HEK293T (cell line): ENCODE measurements around the gene SCGB3A2.

Experiments used
- ARNT ChIP-seq: fragments of 450-650 bp; IDR thresholded peaks from 2 replicates; pipeline ENCODE4 v1.6.1; 2017; ENCODE audit warnings: mild to moderate bottlenecking
- BHLHE40 ChIP-seq: fragments of 450-650 bp; IDR thresholded peaks from 2 replicates; pipeline ENCODE4 v1.6.1; 2016; ENCODE audit warnings: mild to moderate bottlenecking, moderate library complexity, borderline replicate concordance
- CTBP1 ChIP-seq: fragments of 450-650 bp; IDR thresholded peaks from 2 replicates; pipeline ENCODE4 v1.6.1; 2016; ENCODE audit warnings: borderline replicate concordance
- ELF4 ChIP-seq: fragments of 450-650 bp; IDR thresholded peaks from 2 replicates; pipeline ENCODE4 v1.6.1; 2017; ENCODE audit warnings: antibody characterized with exemption
- FOXA1 ChIP-seq: fragments of 450-650 bp; IDR thresholded peaks from 2 replicates; pipeline ENCODE4 v1.6.1; 2016; ENCODE audit warnings: mild to moderate bottlenecking
- FOXK2 ChIP-seq: fragments of 450-650 bp; IDR thresholded peaks from 2 replicates; pipeline ENCODE4 v1.6.1; 2016; ENCODE audit warnings: mild to moderate bottlenecking
- FOXM1 ChIP-seq: fragments of 450-650 bp; IDR thresholded peaks from 2 replicates; pipeline ENCODE4 v1.6.1; 2017; ENCODE audit warnings: mild to moderate bottlenecking, borderline replicate concordance
- HDGF ChIP-seq: fragments of 450-650 bp; IDR thresholded peaks from 2 replicates; pipeline ENCODE4 v1.6.1; 2017; ENCODE audit warnings: antibody characterized with exemption, borderline replicate concordance
- NFRKB ChIP-seq: fragments of 450-650 bp; IDR thresholded peaks from 2 replicates; pipeline ENCODE4 v1.6.1; 2016; ENCODE audit warnings: mild to moderate bottlenecking, moderate library complexity
- SP1 ChIP-seq: fragments of 450-650 bp; IDR thresholded peaks from 2 replicates; pipeline ENCODE4 v1.6.1; 2017
- SUZ12 ChIP-seq: fragments of 450-650 bp; IDR thresholded peaks from 2 replicates; pipeline ENCODE4 v1.6.1; 2016; ENCODE audit warnings: mild to moderate bottlenecking
- ZNF384 ChIP-seq: fragments of 450-650 bp; IDR thresholded peaks from 2 replicates; pipeline ENCODE4 v1.6.1; 2016
- TF ChIP-seq, protein P1 (sequence below): fragments of 450-650 bp; IDR thresholded peaks from 2 replicates; pipeline ENCODE4 v1.6.1; 2016

DNA sequence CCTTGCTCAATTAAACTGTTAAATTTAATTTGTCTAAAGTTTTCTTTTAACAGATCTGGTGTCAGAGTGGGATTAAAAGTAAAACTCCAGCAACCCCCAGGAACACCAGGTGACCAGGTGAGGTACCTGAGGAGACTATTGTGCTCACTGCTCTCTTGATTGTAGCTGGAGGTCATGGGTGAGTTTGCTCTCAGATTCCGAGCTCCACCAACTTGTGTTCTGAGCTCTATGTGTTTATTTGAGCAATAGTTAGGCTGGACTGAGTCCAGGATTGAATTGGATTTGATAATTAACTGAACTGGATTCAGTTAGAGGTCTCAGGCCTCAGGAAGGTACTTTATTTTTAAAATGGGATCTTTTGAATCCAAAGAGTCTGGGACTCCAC lies 17.9 kb upstream of the SCGB3A2 start:
- TF ChIP-seq SP1 (no peak), NFRKB (no peak), BHLHE40 (no peak), ARNT (no peak), SUZ12 (no peak), ZNF384 (no peak), ELF4 (no peak), FOXK2 (no peak), CTBP1 (no peak), FOXA1 (no peak), FOXM1 (no peak), HDGF (no peak)
- TF ChIP-seq, protein P1, sequence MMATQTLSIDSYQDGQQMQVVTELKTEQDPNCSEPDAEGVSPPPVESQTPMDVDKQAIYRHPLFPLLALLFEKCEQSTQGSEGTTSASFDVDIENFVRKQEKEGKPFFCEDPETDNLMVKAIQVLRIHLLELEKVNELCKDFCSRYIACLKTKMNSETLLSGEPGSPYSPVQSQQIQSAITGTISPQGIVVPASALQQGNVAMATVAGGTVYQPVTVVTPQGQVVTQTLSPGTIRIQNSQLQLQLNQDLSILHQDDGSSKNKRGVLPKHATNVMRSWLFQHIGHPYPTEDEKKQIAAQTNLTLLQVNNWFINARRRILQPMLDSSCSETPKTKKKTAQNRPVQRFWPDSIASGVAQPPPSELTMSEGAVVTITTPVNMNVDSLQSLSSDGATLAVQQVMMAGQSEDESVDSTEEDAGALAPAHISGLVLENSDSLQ, result no peak
